Breast epithelium (tissue), 4 donors: Measurements from ENCODE around the gene MZT1. TPM values are rescaled to one million over a fixed set of nuclear protein-coding genes. Genes with fewer than 3 reads are reported as not detected.

Experiments
- DNase-seq, 2 donors: peaks; one replicate each; pipeline ENCODE4 v3.0.0-alpha.2; 2019; ENCODE audit warnings: low spot score in 2 of 2
- H3K27ac ChIP-seq, 2 donors: fragments of 200-600 bp; sonication (generic) in 1 of 2; one replicate each; pipeline ENCODE4 v1.5.1; 2016 to 2019; ENCODE audit warnings: mild to moderate bottlenecking in 1 of 2
- H3K27me3 ChIP-seq, 2 donors: fragments of 200-600 bp; sonication (generic) in 1 of 2; one replicate each; pipeline versions ENCODE4 v1.5.1 to v1.6.0; 2017 to 2019; ENCODE audit warnings: control low read depth in 1 of 2, mild to moderate bottlenecking in 1 of 2
- H3K36me3 ChIP-seq: fragments of 200-600 bp; one replicate; pipeline ENCODE4 v1.5.1; 2019
- H3K4me1 ChIP-seq, 2 donors: fragments of 200-600 bp; sonication (generic); one replicate each; pipeline ENCODE4 v1.5.1; 2016 to 2019; ENCODE audit warnings: control low read depth in 1 of 2
- H3K4me3 ChIP-seq, 3 donors: fragments of 200-600 bp; sonication (generic); 1 replicate in 2 of 3; 2 replicates in 1 of 3; pipeline ENCODE4 v1.5.1; 2016 to 2019; ENCODE audit warnings: mild to moderate bottlenecking in 3 of 3, moderate library complexity in 2 of 3
- H3K9me3 ChIP-seq, 2 donors: fragments of 200-600 bp; sonication (generic) in 1 of 2; one replicate each; pipeline ENCODE4 v1.5.1; 2016 to 2019; ENCODE audit warnings: control low read depth in 1 of 2
- POLR2A ChIP-seq: fragments of 450-650 bp; IDR thresholded peaks from one replicate; pipeline ENCODE4 v1.6.1; 2016; ENCODE audit warnings: antibody characterized with exemption, mild to moderate bottlenecking, moderate library complexity
- POLR2AphosphoS5 ChIP-seq, 3 donors: sonication (generic); formaldehyde crosslinking; IDR thresholded peaks; one replicate each; pipeline ENCODE4 v1.6.1; 2017; ENCODE audit warnings: antibody characterized with exemption in 3 of 3
- intact Hi-C: fragments of 100-400 bp; cut with DNase I; formaldehyde crosslinking; loops from one replicate; pipeline ENCODE4 v1.15.1; 2023; ENCODE audit warnings: low total_unique reads
- total RNA-seq, 3 donors: library from RNA; depleted of rRNA; stranded (reverse); fragments of >200 nt; gene quantifications; one replicate each; pipeline ENCODE4 v1.1.0, GENCODE V29; 2016
- TF ChIP-seq, protein P1 (sequence below), 3 donors: fragments of 450-650 bp; IDR thresholded peaks; one replicate each; pipeline ENCODE4 v1.5.1; 2016 to 2017; ENCODE audit warnings: antibody characterized with exemption in 3 of 3, mild to moderate bottlenecking in 3 of 3, moderate library complexity in 3 of 3

MZT1 gene
- total RNA-seq, 3 donors from 2014 or later = 5.6 to 10.1 (median 7.9) TPM

DNA sequence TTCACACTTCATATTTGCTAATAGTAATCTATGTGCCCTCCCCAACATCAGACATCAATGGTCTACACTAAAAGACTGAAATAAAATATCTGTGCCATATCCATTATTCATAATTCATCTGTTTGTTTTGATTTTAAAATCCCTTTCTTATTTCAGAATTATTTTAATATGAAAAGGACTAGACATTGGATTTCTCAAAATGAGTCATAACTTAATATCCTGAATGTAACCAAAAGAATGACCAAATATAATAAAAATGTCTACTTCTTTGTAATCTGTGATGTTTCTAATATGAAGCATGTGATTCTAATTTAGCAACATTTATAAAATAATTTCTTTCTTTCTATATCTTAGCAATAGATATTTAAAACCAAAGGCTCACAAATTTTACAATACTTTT, 64.9 kb downstream of the MZT1 start:
- Histone ChIP-seq H3K4me1 (no peaks in the 10 kb centered on the region), H3K27ac (no peak overlapping the region), H3K36me3 (no peaks in the 10 kb centered on the region), H3K27me3 (no peaks in the 10 kb centered on the region), H3K9me3 (no peaks in the 10 kb centered on the region), H3K4me3 (no peak overlapping the region)
- TF ChIP-seq, protein P1, sequence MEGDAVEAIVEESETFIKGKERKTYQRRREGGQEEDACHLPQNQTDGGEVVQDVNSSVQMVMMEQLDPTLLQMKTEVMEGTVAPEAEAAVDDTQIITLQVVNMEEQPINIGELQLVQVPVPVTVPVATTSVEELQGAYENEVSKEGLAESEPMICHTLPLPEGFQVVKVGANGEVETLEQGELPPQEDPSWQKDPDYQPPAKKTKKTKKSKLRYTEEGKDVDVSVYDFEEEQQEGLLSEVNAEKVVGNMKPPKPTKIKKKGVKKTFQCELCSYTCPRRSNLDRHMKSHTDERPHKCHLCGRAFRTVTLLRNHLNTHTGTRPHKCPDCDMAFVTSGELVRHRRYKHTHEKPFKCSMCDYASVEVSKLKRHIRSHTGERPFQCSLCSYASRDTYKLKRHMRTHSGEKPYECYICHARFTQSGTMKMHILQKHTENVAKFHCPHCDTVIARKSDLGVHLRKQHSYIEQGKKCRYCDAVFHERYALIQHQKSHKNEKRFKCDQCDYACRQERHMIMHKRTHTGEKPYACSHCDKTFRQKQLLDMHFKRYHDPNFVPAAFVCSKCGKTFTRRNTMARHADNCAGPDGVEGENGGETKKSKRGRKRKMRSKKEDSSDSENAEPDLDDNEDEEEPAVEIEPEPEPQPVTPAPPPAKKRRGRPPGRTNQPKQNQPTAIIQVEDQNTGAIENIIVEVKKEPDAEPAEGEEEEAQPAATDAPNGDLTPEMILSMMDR (IDR thresholded peaks at IDR 0.05) = no peak
- TF ChIP-seq POLR2A (no peak), POLR2AphosphoS5 (IDR thresholded peaks at IDR 0.05) (no peak)
- no peak for DNase-seq
- intact Hi-C loops = no loop called here

Other genes with a start within 250 kb of the MZT1 start
- gene BORA, start 294 bp upstream of the MZT1 start, total RNA-seq = 1 to 10 TPM; 4.3 to 5.3 (median 4.8) TPM
- 10 to 100 TPM; 26.9 to 36.6 (median 35.7) TPM for gene DIS3, start 54.3 kb upstream of the MZT1 start, total RNA-seq
- gene PIBF1, start 54.5 kb upstream of the MZT1 start, total RNA-seq = 10 to 100 TPM; 22.2 to 39.7 (median 26.5) TPM